GM23338 (cell line): Measurements from ENCODE around the gene HK2.

Source experiments
- CREB1 ChIP-seq: fragments of 250-450 bp; sonication (Bioruptor Pico); IDR thresholded peaks from 2 replicates; pipeline ENCODE4 v1.5.0; 2020; ENCODE audit warnings: low read depth, mild to moderate bottlenecking, moderate library complexity
- EZH2 ChIP-seq: fragments of 200-600 bp; sonication (generic); IDR thresholded peaks from one replicate; pipeline ENCODE4 v1.8.0; 2017; ENCODE audit warnings: antibody characterized with exemption, mild to moderate bottlenecking, low read depth; ENCODE audit not compliant: unreplicated experiment
- EZH2phosphoT487 ChIP-seq: fragments of 200-600 bp; sonication (generic); IDR thresholded peaks from one replicate; pipeline ENCODE4 v1.8.1; 2018; ENCODE audit warnings: antibody characterized with exemption; ENCODE audit not compliant: unreplicated experiment
- JUNB ChIP-seq: IDR thresholded peaks from one replicate; pipeline ENCODE4 v1.6.1; 2016; ENCODE audit warnings: antibody characterized with exemption; ENCODE audit not compliant: unreplicated experiment
- NANOG ChIP-seq: IDR thresholded peaks from 2 replicates; pipeline ENCODE4 v1.6.1; 2016; ENCODE audit warnings: antibody characterized with exemption, borderline replicate concordance
- POLR2AphosphoS5 ChIP-seq: IDR thresholded peaks from 2 replicates; pipeline ENCODE4 v1.6.1; 2016; ENCODE audit warnings: antibody characterized with exemption, low read depth
- STAT1 ChIP-seq: IDR thresholded peaks from one replicate; pipeline ENCODE4 v1.6.1; 2016; ENCODE audit warnings: antibody characterized with exemption; ENCODE audit not compliant: unreplicated experiment
- ZNF331 ChIP-seq: fragments of 250-450 bp; sonication (Bioruptor Pico); IDR thresholded peaks from 2 replicates; pipeline ENCODE4 v1.5.0; 2020; ENCODE audit warnings: low read depth, mild to moderate bottlenecking, moderate library complexity
- TF ChIP-seq, protein P1 (sequence below), 2 experiments: fragments of 200-600 bp in 1 of 2; sonication (generic) in 1 of 2; conservative IDR thresholded peaks; 2 replicates each; pipeline versions ENCODE4 v1.5.1 to v1.6.1; 2016 to 2017; ENCODE audit warnings: antibody characterized with exemption in 2 of 2, low read depth in 2 of 2, mild to moderate bottlenecking in 2 of 2, moderate library complexity in 1 of 2
- TF ChIP-seq, protein P2 (sequence below): IDR thresholded peaks from 2 replicates; pipeline ENCODE4 v1.6.1; 2016; ENCODE audit warnings: antibody characterized with exemption
- TF ChIP-seq, protein P3 (sequence below): IDR thresholded peaks from one replicate; pipeline ENCODE4 v1.6.1; 2018; ENCODE audit warnings: antibody characterized with exemption; ENCODE audit not compliant: unreplicated experiment
- TF ChIP-seq, protein P4 (sequence below): fragments of 250-450 bp; sonication (Bioruptor Pico); IDR thresholded peaks from 2 replicates; pipeline ENCODE4 v1.5.0; 2020; ENCODE audit warnings: mild to moderate bottlenecking, moderate library complexity

DNA sequence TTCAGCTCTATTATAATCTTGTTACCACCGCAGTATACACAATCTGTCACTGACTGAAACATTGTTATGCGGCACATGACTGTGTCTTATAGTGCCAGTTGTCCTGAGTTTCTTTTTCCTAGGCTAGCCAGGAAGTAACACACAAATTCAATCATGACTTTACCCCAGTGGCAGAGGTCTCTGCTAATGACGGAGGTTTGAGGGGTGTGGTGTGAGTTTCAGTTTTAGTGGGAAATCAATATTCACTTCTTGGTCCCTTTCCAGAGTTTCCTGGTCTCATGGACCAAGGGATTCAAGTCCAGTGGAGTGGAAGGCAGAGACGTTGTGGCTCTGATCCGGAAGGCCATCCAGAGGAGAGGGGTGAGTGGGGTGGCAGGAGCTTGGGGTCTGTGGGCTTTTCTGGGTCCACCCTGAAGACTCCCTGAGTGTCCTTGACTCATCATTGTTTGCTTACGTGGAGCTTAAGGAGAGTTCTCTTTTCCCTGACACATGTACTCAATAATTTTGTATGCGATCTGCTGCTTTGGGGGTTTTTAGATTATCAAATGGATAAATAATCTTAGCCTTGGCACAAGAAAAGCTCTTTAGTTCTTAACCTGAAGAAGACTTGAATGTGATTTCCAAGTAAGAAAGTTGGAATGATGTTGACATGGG lies 39.2 kb downstream of the HK2 start:
- TF ChIP-seq, protein P1, sequence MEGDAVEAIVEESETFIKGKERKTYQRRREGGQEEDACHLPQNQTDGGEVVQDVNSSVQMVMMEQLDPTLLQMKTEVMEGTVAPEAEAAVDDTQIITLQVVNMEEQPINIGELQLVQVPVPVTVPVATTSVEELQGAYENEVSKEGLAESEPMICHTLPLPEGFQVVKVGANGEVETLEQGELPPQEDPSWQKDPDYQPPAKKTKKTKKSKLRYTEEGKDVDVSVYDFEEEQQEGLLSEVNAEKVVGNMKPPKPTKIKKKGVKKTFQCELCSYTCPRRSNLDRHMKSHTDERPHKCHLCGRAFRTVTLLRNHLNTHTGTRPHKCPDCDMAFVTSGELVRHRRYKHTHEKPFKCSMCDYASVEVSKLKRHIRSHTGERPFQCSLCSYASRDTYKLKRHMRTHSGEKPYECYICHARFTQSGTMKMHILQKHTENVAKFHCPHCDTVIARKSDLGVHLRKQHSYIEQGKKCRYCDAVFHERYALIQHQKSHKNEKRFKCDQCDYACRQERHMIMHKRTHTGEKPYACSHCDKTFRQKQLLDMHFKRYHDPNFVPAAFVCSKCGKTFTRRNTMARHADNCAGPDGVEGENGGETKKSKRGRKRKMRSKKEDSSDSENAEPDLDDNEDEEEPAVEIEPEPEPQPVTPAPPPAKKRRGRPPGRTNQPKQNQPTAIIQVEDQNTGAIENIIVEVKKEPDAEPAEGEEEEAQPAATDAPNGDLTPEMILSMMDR (conservative IDR thresholded peaks at IDR 0.05; ENCODE audit: low read depth in 2 of 2): no peak
- TF ChIP-seq POLR2AphosphoS5 (no peak), EZH2phosphoT487 (no peak), CREB1 (no peak), EZH2 (no peak), ZNF331 (CRISPR knock-in tag) (no peak), JUNB (no peak), NANOG (no peak), STAT1 (no peak)
- TF ChIP-seq, protein P2, sequence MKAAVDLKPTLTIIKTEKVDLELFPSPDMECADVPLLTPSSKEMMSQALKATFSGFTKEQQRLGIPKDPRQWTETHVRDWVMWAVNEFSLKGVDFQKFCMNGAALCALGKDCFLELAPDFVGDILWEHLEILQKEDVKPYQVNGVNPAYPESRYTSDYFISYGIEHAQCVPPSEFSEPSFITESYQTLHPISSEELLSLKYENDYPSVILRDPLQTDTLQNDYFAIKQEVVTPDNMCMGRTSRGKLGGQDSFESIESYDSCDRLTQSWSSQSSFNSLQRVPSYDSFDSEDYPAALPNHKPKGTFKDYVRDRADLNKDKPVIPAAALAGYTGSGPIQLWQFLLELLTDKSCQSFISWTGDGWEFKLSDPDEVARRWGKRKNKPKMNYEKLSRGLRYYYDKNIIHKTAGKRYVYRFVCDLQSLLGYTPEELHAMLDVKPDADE: no peak
- TF ChIP-seq, protein P3, sequence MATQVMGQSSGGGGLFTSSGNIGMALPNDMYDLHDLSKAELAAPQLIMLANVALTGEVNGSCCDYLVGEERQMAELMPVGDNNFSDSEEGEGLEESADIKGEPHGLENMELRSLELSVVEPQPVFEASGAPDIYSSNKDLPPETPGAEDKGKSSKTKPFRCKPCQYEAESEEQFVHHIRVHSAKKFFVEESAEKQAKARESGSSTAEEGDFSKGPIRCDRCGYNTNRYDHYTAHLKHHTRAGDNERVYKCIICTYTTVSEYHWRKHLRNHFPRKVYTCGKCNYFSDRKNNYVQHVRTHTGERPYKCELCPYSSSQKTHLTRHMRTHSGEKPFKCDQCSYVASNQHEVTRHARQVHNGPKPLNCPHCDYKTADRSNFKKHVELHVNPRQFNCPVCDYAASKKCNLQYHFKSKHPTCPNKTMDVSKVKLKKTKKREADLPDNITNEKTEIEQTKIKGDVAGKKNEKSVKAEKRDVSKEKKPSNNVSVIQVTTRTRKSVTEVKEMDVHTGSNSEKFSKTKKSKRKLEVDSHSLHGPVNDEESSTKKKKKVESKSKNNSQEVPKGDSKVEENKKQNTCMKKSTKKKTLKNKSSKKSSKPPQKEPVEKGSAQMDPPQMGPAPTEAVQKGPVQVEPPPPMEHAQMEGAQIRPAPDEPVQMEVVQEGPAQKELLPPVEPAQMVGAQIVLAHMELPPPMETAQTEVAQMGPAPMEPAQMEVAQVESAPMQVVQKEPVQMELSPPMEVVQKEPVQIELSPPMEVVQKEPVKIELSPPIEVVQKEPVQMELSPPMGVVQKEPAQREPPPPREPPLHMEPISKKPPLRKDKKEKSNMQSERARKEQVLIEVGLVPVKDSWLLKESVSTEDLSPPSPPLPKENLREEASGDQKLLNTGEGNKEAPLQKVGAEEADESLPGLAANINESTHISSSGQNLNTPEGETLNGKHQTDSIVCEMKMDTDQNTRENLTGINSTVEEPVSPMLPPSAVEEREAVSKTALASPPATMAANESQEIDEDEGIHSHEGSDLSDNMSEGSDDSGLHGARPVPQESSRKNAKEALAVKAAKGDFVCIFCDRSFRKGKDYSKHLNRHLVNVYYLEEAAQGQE: no peak
- TF ChIP-seq, protein P4, sequence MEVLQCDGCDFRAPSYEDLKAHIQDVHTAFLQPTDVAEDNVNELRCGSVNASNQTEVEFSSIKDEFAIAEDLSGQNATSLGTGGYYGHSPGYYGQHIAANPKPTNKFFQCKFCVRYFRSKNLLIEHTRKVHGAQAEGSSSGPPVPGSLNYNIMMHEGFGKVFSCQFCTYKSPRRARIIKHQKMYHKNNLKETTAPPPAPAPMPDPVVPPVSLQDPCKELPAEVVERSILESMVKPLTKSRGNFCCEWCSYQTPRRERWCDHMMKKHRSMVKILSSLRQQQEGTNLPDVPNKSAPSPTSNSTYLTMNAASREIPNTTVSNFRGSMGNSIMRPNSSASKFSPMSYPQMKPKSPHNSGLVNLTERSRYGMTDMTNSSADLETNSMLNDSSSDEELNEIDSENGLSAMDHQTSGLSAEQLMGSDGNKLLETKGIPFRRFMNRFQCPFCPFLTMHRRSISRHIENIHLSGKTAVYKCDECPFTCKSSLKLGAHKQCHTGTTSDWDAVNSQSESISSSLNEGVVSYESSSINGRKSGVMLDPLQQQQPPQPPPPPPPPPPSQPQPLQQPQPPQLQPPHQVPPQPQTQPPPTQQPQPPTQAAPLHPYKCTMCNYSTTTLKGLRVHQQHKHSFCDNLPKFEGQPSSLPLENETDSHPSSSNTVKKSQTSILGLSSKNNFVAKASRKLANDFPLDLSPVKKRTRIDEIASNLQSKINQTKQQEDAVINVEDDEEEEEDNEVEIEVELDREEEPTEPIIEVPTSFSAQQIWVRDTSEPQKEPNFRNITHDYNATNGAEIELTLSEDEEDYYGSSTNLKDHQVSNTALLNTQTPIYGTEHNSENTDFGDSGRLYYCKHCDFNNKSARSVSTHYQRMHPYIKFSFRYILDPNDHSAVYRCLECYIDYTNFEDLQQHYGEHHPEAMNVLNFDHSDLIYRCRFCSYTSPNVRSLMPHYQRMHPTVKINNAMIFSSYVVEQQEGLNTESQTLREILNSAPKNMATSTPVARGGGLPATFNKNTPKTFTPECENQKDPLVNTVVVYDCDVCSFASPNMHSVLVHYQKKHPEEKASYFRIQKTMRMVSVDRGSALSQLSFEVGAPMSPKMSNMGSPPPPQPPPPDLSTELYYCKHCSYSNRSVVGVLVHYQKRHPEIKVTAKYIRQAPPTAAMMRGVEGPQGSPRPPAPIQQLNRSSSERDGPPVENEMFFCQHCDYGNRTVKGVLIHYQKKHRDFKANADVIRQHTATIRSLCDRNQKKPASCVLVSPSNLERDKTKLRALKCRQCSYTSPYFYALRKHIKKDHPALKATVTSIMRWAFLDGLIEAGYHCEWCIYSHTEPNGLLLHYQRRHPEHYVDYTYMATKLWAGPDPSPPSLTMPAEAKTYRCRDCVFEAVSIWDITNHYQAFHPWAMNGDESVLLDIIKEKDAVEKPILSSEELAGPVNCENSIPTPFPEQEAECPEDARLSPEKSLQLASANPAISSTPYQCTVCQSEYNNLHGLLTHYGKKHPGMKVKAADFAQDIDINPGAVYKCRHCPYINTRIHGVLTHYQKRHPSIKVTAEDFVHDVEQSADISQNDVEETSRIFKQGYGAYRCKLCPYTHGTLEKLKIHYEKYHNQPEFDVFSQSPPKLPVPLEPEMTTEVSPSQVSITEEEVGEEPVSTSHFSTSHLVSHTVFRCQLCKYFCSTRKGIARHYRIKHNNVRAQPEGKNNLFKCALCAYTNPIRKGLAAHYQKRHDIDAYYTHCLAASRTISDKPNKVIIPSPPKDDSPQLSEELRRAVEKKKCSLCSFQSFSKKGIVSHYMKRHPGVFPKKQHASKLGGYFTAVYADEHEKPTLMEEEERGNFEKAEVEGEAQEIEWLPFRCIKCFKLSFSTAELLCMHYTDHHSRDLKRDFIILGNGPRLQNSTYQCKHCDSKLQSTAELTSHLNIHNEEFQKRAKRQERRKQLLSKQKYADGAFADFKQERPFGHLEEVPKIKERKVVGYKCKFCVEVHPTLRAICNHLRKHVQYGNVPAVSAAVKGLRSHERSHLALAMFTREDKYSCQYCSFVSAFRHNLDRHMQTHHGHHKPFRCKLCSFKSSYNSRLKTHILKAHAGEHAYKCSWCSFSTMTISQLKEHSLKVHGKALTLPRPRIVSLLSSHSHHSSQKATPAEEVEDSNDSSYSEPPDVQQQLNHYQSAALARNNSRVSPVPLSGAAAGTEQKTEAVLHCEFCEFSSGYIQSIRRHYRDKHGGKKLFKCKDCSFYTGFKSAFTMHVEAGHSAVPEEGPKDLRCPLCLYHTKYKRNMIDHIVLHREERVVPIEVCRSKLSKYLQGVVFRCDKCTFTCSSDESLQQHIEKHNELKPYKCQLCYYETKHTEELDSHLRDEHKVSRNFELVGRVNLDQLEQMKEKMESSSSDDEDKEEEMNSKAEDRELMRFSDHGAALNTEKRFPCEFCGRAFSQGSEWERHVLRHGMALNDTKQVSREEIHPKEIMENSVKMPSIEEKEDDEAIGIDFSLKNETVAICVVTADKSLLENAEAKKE (CRISPR knock-in tag): no peak
